Measurements from ENCODE around the gene SEH1L.
"Not testable (repeated sequence)": the region's sequence is repeated elsewhere in the genome, so short reads cannot be mapped to it uniquely, and the experiment has no call there.

The SEH1L gene

GRCh38 chr18:12960853-12961397 is 13.1 kb downstream of the SEH1L start:
- TF ChIP-seq CTCF (IDR thresholded peaks at IDR 0.05; ENCODE audit: low read depth, low read length, missing control alignments), result no peak
- DNase-seq (ENCODE audit: low read depth), result no peak
- no peak overlapping the region for H3K4me3 ChIP-seq (ENCODE audit: low read depth, low read length)

GRCh38 chr18:12963069-12963468 is 15.3 kb downstream of the SEH1L start:
- TF ChIP-seq CTCF (IDR thresholded peaks at IDR 0.05; ENCODE audit: low read depth, low read length, missing control alignments), result no peak
- no peak for DNase-seq (ENCODE audit: low read depth)
- H3K4me3 ChIP-seq (ENCODE audit: low read depth, low read length), result no peak overlapping the region

GRCh38 chr18:12968115-12968514 is 20.3 kb downstream of the SEH1L start:
- DNase-seq (ENCODE audit: low read depth), result no peak
- H3K4me3 ChIP-seq (ENCODE audit: low read depth, low read length), result no peak overlapping the region
- TF ChIP-seq CTCF (IDR thresholded peaks at IDR 0.05; ENCODE audit: low read depth, low read length, missing control alignments), result no peak

- no peak for DNase-seq (ENCODE audit: low read depth)
- no peak for TF ChIP-seq CTCF (IDR thresholded peaks at IDR 0.05; ENCODE audit: low read depth, low read length, missing control alignments)
- no peak overlapping the region for H3K4me3 ChIP-seq (ENCODE audit: low read depth, low read length)
Measured at GRCh38 chr18:12968619-12969018, 20.8 kb downstream of the SEH1L start.

- no peak for TF ChIP-seq CTCF (IDR thresholded peaks at IDR 0.05; ENCODE audit: low read depth, low read length, missing control alignments)
- DNase-seq (ENCODE audit: low read depth), result no peak
- H3K4me3 ChIP-seq (ENCODE audit: low read depth, low read length), result no peak overlapping the region
Measured at GRCh38 chr18:12973562-12974213, 25.9 kb downstream of the SEH1L start.

GRCh38 chr18:12975488-12975887 is 27.7 kb downstream of the SEH1L start:
- no peak for DNase-seq (ENCODE audit: low read depth)
- TF ChIP-seq CTCF (IDR thresholded peaks at IDR 0.05; ENCODE audit: low read depth, low read length, missing control alignments), result no peak
- H3K4me3 ChIP-seq (ENCODE audit: low read depth, low read length), result no peak overlapping the region

- no peak for TF ChIP-seq CTCF (IDR thresholded peaks at IDR 0.05; ENCODE audit: low read depth, low read length, missing control alignments)
- no peak for DNase-seq (ENCODE audit: low read depth)
- no peak overlapping the region for H3K4me3 ChIP-seq (ENCODE audit: low read depth, low read length)
Measured at GRCh38 chr18:12976305-12976704, 28.5 kb downstream of the SEH1L start.

GRCh38 chr18:12980065-12980464 is 32.3 kb downstream of the SEH1L start:
- not testable (repeated sequence) for DNase-seq (ENCODE audit: low read depth)

More at GRCh38 chr18:12980065-12980464, 32.3 kb downstream of the SEH1L start:
- not testable (repeated sequence) for H3K4me3 ChIP-seq (ENCODE audit: low read depth, low read length)

Measured in GM12864 (cell line).